Stomach (tissue), 9 donors: Measurements from ENCODE around the gene INSC. TPM values are rescaled to one million over a fixed set of nuclear protein-coding genes. Genes with fewer than 3 reads are reported as not detected.

ENCODE experiments used
- DNase-seq, 2 donors: peaks; one replicate each; pipeline versions ENCODE4 v3.0.0 to v3.0.0-alpha.2; 2013 to 2019
- H3K27ac ChIP-seq, 5 donors: fragments of 200-600 bp in 4 of 5; sonication (generic) in 4 of 5; one replicate each; pipeline ENCODE4 v1.5.1; 2013 to 2019; ENCODE audit warnings: mild to moderate bottlenecking in 1 of 5, moderate library complexity in 1 of 5
- H3K27me3 ChIP-seq, 3 donors: fragments of 200-600 bp; sonication (generic); one replicate each; pipeline ENCODE4 v1.5.1; 2017 to 2019; ENCODE audit warnings: mixed run types in 1 of 3
- H3K36me3 ChIP-seq, 4 donors: fragments of 200-600 bp; sonication (generic); 1 replicate in 3 of 4; 2 replicates in 1 of 4; pipeline ENCODE4 v1.5.1; 2016 to 2019
- H3K4me1 ChIP-seq, 4 donors: fragments of 200-600 bp; sonication (generic); one replicate each; pipeline ENCODE4 v1.5.1; 2016 to 2019
- H3K4me3 ChIP-seq, 4 donors: fragments of 200-600 bp; sonication (generic) in 3 of 4; one replicate each; pipeline ENCODE4 v1.5.1; 2016 to 2019; ENCODE audit warnings: mild to moderate bottlenecking in 1 of 4
- H3K9me3 ChIP-seq, 4 donors: fragments of 200-600 bp; sonication (generic); one replicate each; pipeline ENCODE4 v1.5.1; 2016 to 2019
- EP300 ChIP-seq: sonication (generic); formaldehyde crosslinking; IDR thresholded peaks from one replicate; pipeline ENCODE4 v1.6.1; 2017; ENCODE audit warnings: antibody characterized with exemption
- POLR2A ChIP-seq, 4 donors: fragments of 450-650 bp; IDR thresholded peaks; one replicate each; pipeline ENCODE4 v1.6.1; 2016; ENCODE audit warnings: antibody characterized with exemption in 4 of 4, control low read depth in 2 of 4, mild to moderate bottlenecking in 1 of 4, moderate library complexity in 1 of 4
- POLR2AphosphoS5 ChIP-seq, 3 donors: sonication (generic); formaldehyde crosslinking; IDR thresholded peaks; one replicate each; pipeline ENCODE4 v1.6.1; 2016; ENCODE audit warnings: antibody characterized with exemption in 3 of 3
- WGBS, 5 donors: extraction: QIAGEN DNeasy Blood & Tissue Kit in 3 of 5; methylation state at CpG; one replicate each; pipeline versions ENCODE4 v1.1.5 to v1.1.7; 2013 to 2018; 5-methylcytosine and 5-hydroxymethylcytosine counted together
- intact Hi-C: fragments of 100-400 bp; cut with DNase I; formaldehyde crosslinking; loops from one replicate; pipeline ENCODE4 v1.15.1; 2023; ENCODE audit warnings: low total_unique reads
- polyA plus RNA-seq, 3 donors: library from polyadenylated mRNA; stranded (reverse); fragments of 200-250 nt; gene quantifications; one replicate each; pipeline ENCODE4 v1.2.3, GENCODE V29; 2013
- total RNA-seq, 5 donors: library from RNA; depleted of rRNA; stranded (reverse); fragments of >200 nt; gene quantifications; one replicate each; pipeline versions ENCODE4 v1.1.0 to v1.2.3, GENCODE V29; 2014 to 2016
- TF ChIP-seq, protein P1 (sequence below), 7 experiments: fragments of 450-650 bp in 4 of 7; fragments of 200-600 bp in 3 of 7; sonication (generic) in 3 of 7; IDR thresholded peaks; one replicate each; pipeline ENCODE4 v1.5.1; 2016 to 2019; ENCODE audit warnings: antibody characterized with exemption in 7 of 7, control low read depth in 2 of 7, mild to moderate bottlenecking in 1 of 7
- donor health status: healthy with polysubstance abuse.
- donor health status: Bipolar disorder and iron deficiency.
- donor health status: healthy.

INSC gene
- total and polyA plus RNA-seq, 8 donors = 0.75 to 23.2 (median 2.9) TPM; not detected in 1

DNA sequence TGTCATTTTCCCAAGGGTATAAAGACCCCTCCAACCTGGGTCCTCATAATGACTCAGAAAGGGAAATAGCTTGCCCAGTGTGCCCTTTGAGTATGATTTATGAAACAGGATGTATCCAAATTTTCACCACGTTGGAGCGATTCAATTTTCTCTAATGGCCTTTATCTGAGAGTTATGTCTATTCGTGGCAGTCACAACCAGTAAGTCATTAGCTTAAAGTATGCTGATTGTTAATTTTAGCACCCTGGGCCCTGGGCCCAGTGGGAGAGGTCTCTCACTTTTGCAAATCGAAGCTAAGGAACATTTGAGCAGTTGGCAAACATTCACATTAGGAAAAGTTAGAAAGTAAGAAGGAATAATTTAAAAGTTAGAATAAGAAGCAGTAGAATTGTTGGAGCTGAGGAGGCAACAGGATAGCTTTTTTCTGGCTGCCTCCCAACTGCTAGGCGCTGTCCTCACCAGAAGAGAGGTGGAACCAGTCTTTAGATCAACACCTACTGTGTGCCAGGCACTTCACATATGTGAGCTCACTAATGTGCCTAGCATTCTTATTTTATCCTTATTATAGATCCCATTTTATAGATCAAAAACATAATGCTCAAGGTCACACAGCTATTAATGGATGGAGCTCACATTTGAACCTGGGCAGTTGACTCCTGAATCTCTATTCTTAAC lies 24.5 kb downstream of the INSC start:
- DNase-seq = no peak
- 62 to 81% (median 71%) methylated on average over 5 of the region's 5 CpGs for WGBS, 5 donors
- no peak overlapping the region for H3K4me3 ChIP-seq
- H3K36me3 ChIP-seq = no peaks in the 10 kb centered on the region
- H3K27me3 ChIP-seq = no peaks in the 10 kb centered on the region
- no peak overlapping the region for H3K27ac ChIP-seq
- H3K4me1 ChIP-seq = no peaks in the 10 kb centered on the region
- H3K9me3 ChIP-seq = no peaks in the 10 kb centered on the region
- intact Hi-C loops = no loop called here
- TF ChIP-seq POLR2A (IDR thresholded peaks at IDR 0.05) (no peak), POLR2AphosphoS5 (IDR thresholded peaks at IDR 0.05) (no peak), EP300 (no peak)
- TF ChIP-seq, protein P1, sequence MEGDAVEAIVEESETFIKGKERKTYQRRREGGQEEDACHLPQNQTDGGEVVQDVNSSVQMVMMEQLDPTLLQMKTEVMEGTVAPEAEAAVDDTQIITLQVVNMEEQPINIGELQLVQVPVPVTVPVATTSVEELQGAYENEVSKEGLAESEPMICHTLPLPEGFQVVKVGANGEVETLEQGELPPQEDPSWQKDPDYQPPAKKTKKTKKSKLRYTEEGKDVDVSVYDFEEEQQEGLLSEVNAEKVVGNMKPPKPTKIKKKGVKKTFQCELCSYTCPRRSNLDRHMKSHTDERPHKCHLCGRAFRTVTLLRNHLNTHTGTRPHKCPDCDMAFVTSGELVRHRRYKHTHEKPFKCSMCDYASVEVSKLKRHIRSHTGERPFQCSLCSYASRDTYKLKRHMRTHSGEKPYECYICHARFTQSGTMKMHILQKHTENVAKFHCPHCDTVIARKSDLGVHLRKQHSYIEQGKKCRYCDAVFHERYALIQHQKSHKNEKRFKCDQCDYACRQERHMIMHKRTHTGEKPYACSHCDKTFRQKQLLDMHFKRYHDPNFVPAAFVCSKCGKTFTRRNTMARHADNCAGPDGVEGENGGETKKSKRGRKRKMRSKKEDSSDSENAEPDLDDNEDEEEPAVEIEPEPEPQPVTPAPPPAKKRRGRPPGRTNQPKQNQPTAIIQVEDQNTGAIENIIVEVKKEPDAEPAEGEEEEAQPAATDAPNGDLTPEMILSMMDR (IDR thresholded peaks at IDR 0.05) = no peak

DNA sequence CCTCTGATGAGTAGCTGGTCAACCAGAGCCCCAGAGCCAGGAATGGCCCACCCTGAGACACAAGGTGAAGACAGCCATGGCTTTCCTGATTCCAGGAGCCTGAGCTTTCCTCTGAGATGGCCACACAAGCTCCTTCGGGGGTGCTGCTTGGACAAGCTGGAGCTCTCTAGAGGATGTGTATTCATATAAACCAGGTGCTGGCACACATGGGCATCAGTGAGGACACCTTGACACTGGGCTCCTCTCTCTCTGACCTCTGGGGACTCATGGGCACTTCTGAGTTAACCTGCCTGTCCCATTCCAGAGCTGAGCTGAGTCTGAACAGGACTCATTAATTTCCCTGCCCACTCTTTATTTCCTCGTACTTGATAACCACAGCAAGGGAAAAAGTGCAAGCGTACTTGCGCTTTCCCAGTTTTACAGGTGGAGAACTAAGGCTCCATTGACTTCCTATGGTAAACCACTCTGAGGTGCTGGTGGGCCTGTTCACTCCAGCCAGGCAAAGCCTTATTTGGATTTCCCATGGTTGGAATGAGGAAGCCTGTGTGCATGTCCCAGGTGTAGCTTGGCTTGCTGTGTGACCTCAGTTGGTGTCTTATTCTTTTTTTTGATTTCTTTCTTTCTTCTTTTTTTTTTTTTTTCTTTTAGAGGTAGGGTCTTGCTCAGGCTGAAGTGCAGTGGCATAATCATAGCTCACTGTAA lies 25.4 kb downstream of the INSC start:
- TF ChIP-seq POLR2AphosphoS5 (IDR thresholded peaks at IDR 0.05) = no peak
- TF ChIP-seq POLR2A (IDR thresholded peaks at IDR 0.05) = no peak
- TF ChIP-seq, protein P1 (IDR thresholded peaks at IDR 0.05) = no peak
- no peak for TF ChIP-seq EP300
- intact Hi-C loops = no loop called here
- no peak overlapping the region for H3K4me3 ChIP-seq
- H3K27ac ChIP-seq = no peak overlapping the region
- no peaks in the 10 kb centered on the region for H3K9me3 ChIP-seq
- 77 to 93% (median 77%) methylated on average over 3 to 4 of the region's 4 CpGs for WGBS, 5 donors
- no peaks in the 10 kb centered on the region for H3K36me3 ChIP-seq
- H3K27me3 ChIP-seq = no peaks in the 10 kb centered on the region
- no peaks in the 10 kb centered on the region for H3K4me1 ChIP-seq
- DNase-seq = peak in 1 of 2 donors; percentile 23

DNA sequence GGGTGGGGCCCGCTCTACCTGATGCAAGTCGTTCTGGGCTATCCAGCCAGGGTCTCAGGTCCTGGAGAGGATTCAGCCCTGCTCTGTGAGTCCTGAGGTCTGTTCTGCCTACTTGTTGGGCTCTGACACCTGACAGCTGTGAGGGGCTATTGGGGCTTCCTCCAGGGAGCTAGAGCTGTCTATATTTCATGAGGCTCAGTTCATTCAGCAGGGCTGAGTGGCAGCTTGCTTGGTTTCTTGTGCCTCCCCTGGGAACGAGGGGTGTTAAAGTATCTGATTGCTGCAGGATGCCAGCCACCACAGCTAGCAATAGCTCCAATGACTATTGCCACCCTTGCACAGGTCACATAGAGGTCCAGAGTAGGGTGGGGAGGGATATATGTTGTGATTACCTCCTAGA lies 26.7 kb downstream of the INSC start:
- Histone ChIP-seq H3K9me3 (no peaks in the 10 kb centered on the region), H3K27me3 (no peaks in the 10 kb centered on the region), H3K36me3 (no peaks in the 10 kb centered on the region), H3K27ac (no peak overlapping the region), H3K4me3 (no peak overlapping the region), H3K4me1 (peaks cover 0 to 5% (median 0%) of the 10 kb centered on the region in 4 donors)
- TF ChIP-seq POLR2AphosphoS5 (IDR thresholded peaks at IDR 0.05) (no peak), POLR2A (IDR thresholded peaks at IDR 0.05) (no peak), EP300 (no peak)
- TF ChIP-seq, protein P1 (IDR thresholded peaks at IDR 0.05) = no peak
- 65 to 86% (median 77%) methylated on average over 3 of the region's 3 CpGs for WGBS, 5 donors
- no peak for DNase-seq
- intact Hi-C loops = no loop called here

DNA sequence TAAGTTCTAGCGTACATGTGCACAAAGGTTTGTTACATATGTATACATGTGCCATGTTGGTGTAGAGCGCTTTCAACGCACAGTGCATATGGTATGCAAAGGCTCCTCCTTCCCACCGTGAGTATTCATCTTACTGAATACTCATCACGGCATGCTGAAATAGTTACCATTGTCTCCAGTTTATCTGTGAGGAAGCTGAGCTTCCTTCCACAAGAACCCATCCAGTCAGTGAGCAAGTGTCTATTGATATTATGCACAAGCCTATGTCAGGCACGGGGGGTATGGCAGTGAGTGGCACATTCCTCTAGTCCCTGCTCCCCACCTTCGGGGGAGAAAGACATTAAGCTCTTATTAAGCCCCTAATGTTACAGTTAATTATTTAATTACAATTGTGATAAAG lies 28.1 kb downstream of the INSC start:
- Histone ChIP-seq H3K36me3 (no peaks in the 10 kb centered on the region), H3K9me3 (no peaks in the 10 kb centered on the region), H3K4me1 (peaks cover 0 to 5% (median 0%) of the 10 kb centered on the region in 4 donors), H3K4me3 (no peak overlapping the region), H3K27me3 (no peaks in the 10 kb centered on the region), H3K27ac (no peak overlapping the region)
- no peak for DNase-seq
- 71 to 94% (median 82%) methylated on average over 7 of the region's 7 CpGs for WGBS, 5 donors
- TF ChIP-seq, protein P1 (IDR thresholded peaks at IDR 0.05) = no peak
- TF ChIP-seq POLR2AphosphoS5 (IDR thresholded peaks at IDR 0.05) = no peak
- TF ChIP-seq EP300 = no peak
- TF ChIP-seq POLR2A (IDR thresholded peaks at IDR 0.05) = no peak
- intact Hi-C loops = no loop called here
